GM19239 (cell line): ENCODE measurements around the gene NOL12.
"Not testable (repeated sequence)": the region's sequence is repeated elsewhere in the genome, so short reads cannot be mapped to it uniquely, and the experiment has no call there.

ENCODE experiments used
- DNase-seq: peaks from one replicate; pipeline ENCODE4 v3.0.0; 2011; ENCODE audit warnings: low spot score; ENCODE audit not compliant: insufficient read length
- FAIRE-seq: peaks from 2 replicates; lab custom pipeline; 2011; peaks lifted over from hg19 to GRCh38; lab: Jason Lieb, UNC

The NOL12 gene

GRCh38 chr22:37686002-37686982 is at the start of gene NOL12:
NOL12 (plus strand) TSS chr22:37686343; CDS start chr22:37686393, 50 bp downstream.
- FAIRE-seq (peak; percentile 92), DNase-seq (peak; percentile 80)

DNA sequence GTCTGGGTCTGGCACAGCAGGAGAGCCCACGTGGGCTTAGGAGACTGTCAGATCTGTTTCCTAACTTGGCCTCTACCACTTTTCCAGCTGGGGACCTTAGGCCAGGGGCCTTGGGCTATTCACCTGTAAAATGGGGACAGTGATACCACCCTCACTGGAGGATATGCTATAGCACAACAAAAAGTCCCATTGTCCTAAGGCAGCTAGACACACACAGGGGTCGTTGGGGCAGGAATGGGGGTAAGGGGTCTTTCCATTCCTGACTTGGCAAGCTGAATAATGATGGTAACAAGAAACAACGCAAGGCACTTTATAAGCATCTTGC is 49.2 kb upstream of the NOL12 start:
- DNase-seq (no peak), FAIRE-seq (no peak)

GRCh38 chr22:37638391-37639069 is 47.6 kb upstream of the NOL12 start:
- FAIRE-seq (peak; percentile 99), DNase-seq (no peak)

DNA sequence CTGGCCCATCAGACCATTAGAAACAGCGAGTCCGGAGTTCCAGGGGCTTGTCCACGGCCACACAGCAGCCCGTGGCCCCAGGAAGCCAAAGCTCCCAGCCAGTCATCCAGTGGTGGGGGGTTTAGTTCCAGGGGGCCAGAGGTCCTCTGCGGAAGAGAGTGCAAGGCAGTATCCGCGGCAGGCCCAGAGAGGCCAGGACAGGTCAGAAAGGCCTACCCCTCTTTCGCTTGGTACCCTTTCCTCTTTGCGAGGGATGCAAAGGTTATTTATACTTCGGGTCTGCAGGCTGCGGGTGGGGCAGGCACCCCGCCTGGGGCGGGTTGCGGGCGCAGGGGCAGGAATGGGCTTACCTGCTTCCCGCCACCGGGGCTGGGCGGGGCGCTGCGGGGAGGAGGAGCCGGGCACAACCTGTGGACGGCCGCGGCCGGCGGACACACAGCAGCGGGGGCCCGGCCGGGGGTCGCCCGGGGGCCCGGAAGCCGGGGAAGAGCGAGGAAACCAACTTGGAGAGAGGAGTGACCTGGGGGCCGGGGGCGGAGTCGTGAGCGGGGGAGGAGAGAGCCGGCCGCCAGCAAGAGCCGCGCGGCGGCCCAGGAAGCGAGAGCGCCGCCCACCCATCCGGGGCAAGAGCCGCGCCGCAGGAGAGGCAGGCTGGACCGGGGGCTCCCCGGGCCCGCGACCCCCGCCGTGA is 46.9 kb upstream of the NOL12 start, which contains the start of gene SH3BP1:
TSS of gene SH3BP1 (plus strand) at position 600 of the 691 bp plus-strand sequence. CDS start 119 bp downstream, outside the sequence.
- FAIRE-seq (peak; percentile 23), DNase-seq (no peak)

- FAIRE-seq = peak; percentile 28
- DNase-seq = no peak
Observed at GRCh38 chr22:37639771-37640590, 46.2 kb upstream of the NOL12 start.

DNA sequence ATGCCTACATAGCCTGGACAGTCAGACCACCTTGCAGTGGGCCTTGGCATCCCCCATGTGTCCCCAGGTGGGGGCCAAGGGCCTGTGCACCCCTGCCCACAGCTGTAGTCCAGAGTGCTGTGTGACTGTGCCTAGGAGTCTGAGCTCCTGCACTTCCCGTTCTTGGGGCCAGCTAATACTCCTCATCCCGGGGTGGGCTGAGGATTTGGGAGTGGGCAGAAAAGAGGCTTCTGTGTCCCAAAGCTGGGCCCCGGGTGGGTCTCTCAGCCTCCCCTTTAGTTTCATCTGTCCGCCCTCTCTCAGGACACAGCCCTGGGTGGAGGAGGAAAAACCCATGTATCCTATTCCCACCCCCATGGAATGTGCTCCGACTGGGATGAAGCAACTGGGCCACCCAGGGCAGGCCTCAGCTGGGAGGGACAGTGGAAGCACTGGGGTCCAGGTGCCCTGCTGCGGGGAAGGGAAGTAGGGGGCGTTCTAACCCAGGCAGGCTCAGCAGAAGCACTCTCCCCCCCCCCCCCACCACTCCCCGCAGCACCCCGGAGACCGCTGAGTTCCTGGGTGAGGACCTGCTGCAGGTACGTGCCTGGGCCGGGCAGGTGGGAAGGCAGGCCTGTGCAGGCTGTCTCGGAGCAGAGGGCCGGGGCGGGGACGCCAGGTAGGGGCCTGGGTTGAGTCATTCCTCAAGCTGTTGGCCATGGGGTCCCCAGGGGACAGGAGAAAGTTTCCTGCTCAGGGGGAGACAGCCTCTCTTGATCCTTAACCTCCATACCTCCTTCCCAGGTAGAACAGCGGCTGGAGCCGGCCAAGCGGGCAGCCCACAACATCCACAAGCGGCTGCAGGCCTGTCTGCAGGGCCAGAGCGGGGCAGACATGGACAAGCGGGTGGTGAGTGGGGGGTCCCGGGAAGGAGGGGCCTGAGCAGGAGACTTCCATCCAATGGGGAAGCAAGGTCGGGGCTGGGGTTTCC is 45.3 kb upstream of the NOL12 start:
- DNase-seq (no peak), FAIRE-seq (peak; percentile 14)

- DNase-seq = no peak
- no peak for FAIRE-seq
Observed at GRCh38 chr22:37641561-37641949, 44.6 kb upstream of the NOL12 start.

DNA sequence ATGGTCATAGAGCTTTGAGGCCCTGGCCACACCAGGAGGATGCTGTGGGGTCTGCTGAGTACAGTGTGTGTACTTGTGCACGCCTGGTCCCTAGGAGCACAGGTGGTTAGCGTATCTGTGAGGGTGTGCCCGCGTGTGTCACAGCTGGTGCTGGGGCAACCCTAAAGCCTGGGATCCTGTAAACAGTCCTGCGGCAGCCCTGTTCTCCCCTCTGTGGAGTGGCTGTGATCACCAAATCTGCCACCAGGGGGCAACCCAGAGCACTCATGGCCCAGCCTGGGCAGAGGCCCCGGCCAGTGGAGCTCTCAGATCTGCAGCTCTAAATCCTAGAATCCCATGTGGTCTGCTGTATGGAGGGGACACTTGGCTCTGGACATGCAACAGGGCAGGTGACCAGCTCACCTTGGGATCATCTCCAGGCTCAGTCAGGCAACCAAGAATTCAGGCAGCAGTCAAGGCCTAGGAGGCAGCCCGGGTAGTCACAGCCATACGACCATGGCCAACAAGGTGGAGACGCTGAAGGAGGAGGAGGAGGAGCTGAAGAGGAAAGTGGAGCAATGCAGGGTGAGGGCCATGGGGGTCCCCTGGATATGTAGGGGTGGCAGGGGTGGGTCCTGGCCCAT is 42.8 kb upstream of the NOL12 start:
- peak; percentile 85 for FAIRE-seq
- peak; percentile 87 for DNase-seq

DNA sequence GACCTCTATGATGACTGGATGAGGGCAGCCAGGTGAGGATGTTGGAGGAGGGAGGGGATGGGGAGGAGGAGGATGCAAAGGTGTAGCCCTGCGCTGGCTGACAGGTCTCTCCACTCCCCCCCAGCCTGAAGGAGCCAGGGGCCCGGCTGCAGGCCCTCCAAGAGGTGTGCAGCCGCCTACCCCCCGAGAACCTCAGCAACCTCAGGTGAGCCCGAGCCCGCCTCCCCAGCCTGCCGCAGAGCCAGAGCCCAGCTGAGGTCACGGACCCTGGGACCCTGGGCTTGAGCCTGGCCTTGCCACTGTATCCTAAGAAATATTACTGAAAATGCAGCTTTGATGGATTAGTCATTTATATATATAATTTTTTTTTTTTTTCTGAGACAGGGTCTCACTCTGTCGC is 38.8 kb upstream of the NOL12 start:
- no peak for FAIRE-seq

DNA sequence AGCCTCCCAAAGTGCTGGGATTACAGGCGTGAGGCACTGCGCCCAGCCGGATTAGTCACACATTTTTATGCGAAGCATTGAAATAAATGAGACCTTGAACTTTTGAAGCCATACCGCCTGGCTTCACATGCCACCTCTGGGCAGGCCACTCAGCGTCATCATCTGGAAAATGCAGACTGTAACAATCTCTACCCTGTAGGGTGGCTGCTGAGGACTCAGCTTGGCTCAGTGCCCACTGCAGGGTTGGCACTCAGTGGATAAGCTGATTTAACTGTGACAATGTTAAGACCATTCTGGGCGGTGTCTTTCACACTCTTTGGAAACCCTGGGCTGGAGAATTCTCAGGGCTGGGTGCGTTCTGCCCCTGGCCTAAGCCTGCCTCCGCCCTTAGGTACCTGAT is 38.2 kb upstream of the NOL12 start:
- DNase-seq (no peak), FAIRE-seq (no peak)

More for the DNA sequence above, 38.8 kb upstream of the NOL12 start:
- DNase-seq = no peak

- no peak for DNase-seq
- FAIRE-seq = no peak
Observed at GRCh38 chr22:37650463-37651136, 35.5 kb upstream of the NOL12 start.

DNA sequence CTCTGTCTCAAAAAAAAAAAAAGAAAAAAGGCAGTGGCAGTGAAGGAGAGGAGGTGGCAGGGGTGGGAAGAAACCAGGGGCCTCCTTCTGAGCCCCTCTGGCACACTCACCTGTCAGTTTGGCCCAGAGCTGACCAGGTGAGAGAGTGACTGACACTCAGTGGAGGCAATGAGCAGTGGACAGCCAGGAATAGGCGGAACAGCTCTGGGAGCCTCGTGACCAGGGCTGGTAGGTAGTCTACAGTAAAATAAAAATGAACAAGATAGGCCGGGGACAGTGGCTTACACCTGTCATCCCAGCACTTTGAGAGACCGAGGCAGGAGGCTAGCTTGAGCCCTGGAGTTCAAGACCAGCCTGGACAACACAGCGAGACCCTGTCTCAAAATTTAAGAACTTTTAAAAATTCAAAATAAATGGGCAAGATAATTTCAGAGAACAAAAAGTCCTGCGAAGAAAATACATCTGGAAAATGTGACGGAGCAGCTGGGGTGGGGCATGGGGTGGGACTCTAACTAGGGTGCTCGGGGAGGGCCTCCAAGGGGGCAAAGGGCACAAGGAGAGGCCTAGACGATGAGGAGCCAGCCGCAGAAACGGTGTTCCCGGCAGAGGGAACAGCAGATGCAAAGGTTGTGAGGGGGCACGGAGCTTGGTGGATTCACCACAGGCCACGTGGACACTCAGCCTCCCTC is 31.4 kb upstream of the NOL12 start:
- FAIRE-seq (no peak), DNase-seq (no peak)

- no peak for DNase-seq
Observed at GRCh38 chr22:37655252-37655563, 30.9 kb upstream of the NOL12 start.

DNA sequence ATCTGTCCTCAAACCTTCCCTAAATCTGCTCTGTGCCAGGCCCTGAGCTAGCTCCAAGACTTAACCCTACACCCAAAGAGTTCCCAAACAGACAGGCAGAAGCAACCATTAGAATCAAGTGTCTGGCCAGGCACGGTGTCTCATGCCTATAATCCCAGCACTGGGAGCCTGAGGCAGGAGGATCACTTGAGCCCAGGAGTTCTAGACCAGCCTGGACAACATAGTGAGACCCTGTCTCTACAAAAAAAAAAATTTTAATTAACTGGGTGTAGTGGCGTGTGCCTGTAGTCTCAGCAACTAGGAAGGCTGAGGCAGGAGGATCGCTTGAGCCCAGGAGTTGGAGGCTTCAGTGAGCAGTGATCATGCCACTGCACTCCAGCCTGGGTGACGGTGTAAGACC is 29.6 kb upstream of the NOL12 start:
- DNase-seq, FAIRE-seq: not testable (repeated sequence)

More at GRCh38 chr22:37655252-37655563, 30.9 kb upstream of the NOL12 start:
- FAIRE-seq = no peak

DNA sequence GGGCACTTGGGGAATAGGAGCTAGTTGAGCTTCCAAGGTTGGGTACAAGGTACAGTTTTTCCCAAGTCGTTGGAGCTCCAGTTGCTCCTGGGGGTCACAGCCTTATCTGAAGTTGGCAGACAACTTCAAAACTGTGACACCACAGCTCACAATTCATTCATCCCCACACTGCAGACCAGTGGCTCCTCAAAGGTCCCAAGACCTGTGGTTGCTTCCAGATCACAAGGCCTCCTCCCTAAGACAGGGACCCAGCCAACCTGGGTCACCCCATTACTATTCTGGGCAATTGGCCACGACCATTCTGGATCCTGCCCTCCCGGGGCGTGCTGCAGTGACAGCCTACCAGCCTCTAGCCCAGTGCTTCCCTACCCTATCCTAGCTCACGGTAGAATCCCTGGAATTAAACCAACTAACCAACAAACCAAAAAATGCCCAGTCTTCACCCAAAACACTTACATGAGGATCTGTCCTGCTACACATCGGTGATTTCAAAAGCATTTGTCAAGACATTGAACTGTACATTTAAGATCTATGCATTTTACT is 28.5 kb upstream of the NOL12 start:
- FAIRE-seq = no peak

DNA sequence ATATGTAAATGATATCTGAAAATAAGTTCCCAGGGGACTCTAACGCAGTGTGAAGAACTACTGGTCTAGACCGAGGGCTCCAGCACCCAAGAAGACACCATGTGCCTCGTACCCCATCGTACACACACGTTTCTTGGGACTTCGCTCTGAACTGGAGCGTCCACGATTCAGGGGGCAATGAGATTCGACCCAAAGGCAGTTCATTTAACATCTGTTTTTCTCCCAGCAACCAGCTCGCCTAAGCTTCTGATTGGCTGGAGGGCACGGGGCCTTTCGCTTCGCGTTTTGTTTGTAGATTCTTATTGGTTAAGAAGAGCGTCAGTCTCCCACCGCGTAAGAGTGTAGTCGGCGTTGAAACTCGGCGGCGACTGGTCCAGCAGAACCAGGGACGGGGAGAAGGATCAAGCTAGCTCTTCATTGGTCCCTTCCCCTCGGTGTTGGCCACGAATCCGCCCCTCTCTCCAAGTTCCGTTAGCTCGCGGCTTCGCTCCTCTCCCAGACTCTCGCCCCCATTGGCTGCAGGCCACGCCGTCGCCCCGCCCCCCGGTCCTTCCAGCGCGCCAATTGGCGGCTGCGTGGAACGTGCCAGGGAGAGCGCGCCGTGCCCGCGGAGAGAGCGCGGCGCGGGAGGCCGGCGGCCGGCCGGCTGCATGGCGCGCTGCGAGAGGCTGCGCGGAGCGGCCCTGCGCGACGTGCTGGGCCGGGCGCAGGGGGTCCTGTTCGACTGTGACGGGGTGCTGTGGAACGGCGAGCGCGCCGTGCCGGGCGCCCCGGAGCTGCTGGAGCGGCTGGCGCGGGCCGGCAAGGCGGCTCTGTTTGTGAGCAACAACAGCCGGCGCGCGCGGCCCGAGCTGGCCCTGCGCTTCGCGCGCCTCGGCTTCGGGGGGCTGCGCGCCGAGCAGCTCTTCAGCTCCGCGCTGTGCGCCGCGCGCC is 27.7 kb upstream of the NOL12 start, which contains the start of gene PDXP:
TSS of gene PDXP (plus strand) at position 591 of the 933 bp plus-strand sequence. CDS start at position 651, 60 bp downstream.
- peak; percentile 100 for FAIRE-seq
- peak; percentile 100 for DNase-seq

More for the DNA sequence above, 28.5 kb upstream of the NOL12 start:
- DNase-seq = no peak
